GM12878 (cell line): ENCODE measurements around the gene CD7. TPM values are rescaled to one million over a fixed set of nuclear protein-coding genes. Genes with fewer than 3 reads are reported as not detected.

Experiments
- ATF3 ChIP-seq: IDR thresholded peaks from 2 replicates; pipeline ENCODE4 v1.6.1; 2011; ENCODE audit warnings: low read depth, mild to moderate bottlenecking, low read length, moderate library complexity, borderline replicate concordance; ENCODE audit errors: extremely low read depth
- BACH1 ChIP-seq: fragments of 450-650 bp; IDR thresholded peaks from 2 replicates; pipeline ENCODE4 v1.6.1; 2017; ENCODE audit warnings: mild to moderate bottlenecking, borderline replicate concordance
- CBX5 ChIP-seq: sonication (generic); IDR thresholded peaks from 2 replicates; pipeline ENCODE4 v1.6.1; 2016; ENCODE audit warnings: low read depth, moderate library complexity, mild to moderate bottlenecking, inconsistent platforms
- CEBPZ ChIP-seq: fragments of 150-350 bp; IDR thresholded peaks from 2 replicates; pipeline ENCODE4 v1.6.1; 2016; ENCODE audit warnings: low read depth, low read length
- EGR1 ChIP-seq, 2 experiments: IDR thresholded peaks; 1 replicate in 1 of 2; 2 replicates in 1 of 2; pipeline ENCODE4 v1.6.1; 2011 to 2012; ENCODE audit warnings: low read depth in 2 of 2, low read length in 2 of 2, borderline replicate concordance in 1 of 2, mild to moderate bottlenecking in 1 of 2, moderate library complexity in 1 of 2
- FOXM1 ChIP-seq: IDR thresholded peaks from 2 replicates; pipeline ENCODE4 v1.6.1; 2012; ENCODE audit warnings: low read depth, mild to moderate bottlenecking, inconsistent platforms, low read length, moderate library complexity
- IRF3 ChIP-seq: fragments of 450-650 bp; IDR thresholded peaks from 2 replicates; pipeline ENCODE4 v1.6.1; 2014; ENCODE audit warnings: mild to moderate bottlenecking
- JUND ChIP-seq: IDR thresholded peaks from 2 replicates; pipeline ENCODE4 v1.6.1; 2012; ENCODE audit warnings: low read depth, mild to moderate bottlenecking, low read length, improper control_type of control experiment, moderate library complexity
- MLLT1 ChIP-seq: fragments of 450-650 bp; IDR thresholded peaks from 2 replicates; pipeline ENCODE4 v1.6.1; 2016; ENCODE audit warnings: mild to moderate bottlenecking
- NFXL1 ChIP-seq: fragments of 450-650 bp; IDR thresholded peaks from 2 replicates; pipeline ENCODE4 v1.6.1; 2017; ENCODE audit warnings: antibody characterized with exemption, mild to moderate bottlenecking, borderline replicate concordance
- NRF1 ChIP-seq: conservative IDR thresholded peaks from 2 replicates; pipeline ENCODE4 v1.6.1; 2011; ENCODE audit warnings: mild to moderate bottlenecking, low read depth, low read length, improper control_type of control experiment
- PAX5 ChIP-seq: IDR thresholded peaks from 2 replicates; pipeline ENCODE4 v1.6.1; 2011; ENCODE audit warnings: low read depth, low read length, borderline replicate concordance
- PBX3 ChIP-seq: IDR thresholded peaks from 2 replicates; pipeline ENCODE4 v1.6.1; 2011; ENCODE audit warnings: mild to moderate bottlenecking, low read depth, low read length, moderate library complexity; ENCODE audit not compliant: insufficient replicate concordance
- RELB ChIP-seq: fragments of 450-650 bp; IDR thresholded peaks from 2 replicates; pipeline ENCODE4 v1.6.1; 2017; ENCODE audit warnings: low read depth, mild to moderate bottlenecking, moderate library complexity
- SP1 ChIP-seq: IDR thresholded peaks from one replicate; pipeline ENCODE4 v1.6.1; 2011; ENCODE audit warnings: low read depth, low read length
- SUPT20H ChIP-seq: IDR thresholded peaks from 2 replicates; pipeline ENCODE4 v1.6.1; 2011; ENCODE audit warnings: low read depth, mild to moderate bottlenecking, low read length, moderate library complexity, borderline replicate concordance; ENCODE audit not compliant: control insufficient read depth
- TBL1XR1 ChIP-seq: IDR thresholded peaks from 2 replicates; pipeline ENCODE4 v1.6.1; 2012; ENCODE audit warnings: low read depth, low read length, improper control_type of control experiment
- USF2 ChIP-seq: IDR thresholded peaks from 2 replicates; pipeline ENCODE4 v1.6.1; 2011; ENCODE audit warnings: low read depth, low read length, improper control_type of control experiment, borderline replicate concordance
- polyA plus RNA-seq, 11 experiments: library from polyadenylated mRNA; depleted of rRNA in 4 of 11; unstranded in 6 of 11; stranded (reverse) in 5 of 11; fragments of >200 nt; fragmentation: Nextera tagmentation in 4 of 11; fragmentation: Illumina TruSeq in 1 of 11; extraction: Ambion mirVana in 4 of 11; extraction: Trizol in 1 of 11; gene quantifications; 1 replicate in 1 of 11; 2 replicates in 10 of 11; pipeline versions ENCODE4 v1.2.1 to v1.2.3, GENCODE V29; 2011 to 2016; ENCODE audit warnings: inconsistent platforms in 2 of 11, missing spikeins in 2 of 11, low read depth in 1 of 11
- total RNA-seq, 4 experiments: library from RNA; depleted of rRNA in 3 of 4; stranded (reverse); fragments of >200 nt in 3 of 4; fragmentation: Illumina TruSeq in 1 of 4; extraction: Trizol in 1 of 4; gene quantifications; 2 replicates each; pipeline versions ENCODE4 v1.2.1 to v1.2.3, GENCODE V29; 2013 to 2021

The CD7 gene
- total and polyA plus RNA-seq, 10 of the 15 experiments (the other 5 are each of a cell fraction or from before 2014, with no cell fraction given) = 0.33 TPM; not detected in 9

GRCh38 chr17:82350182-82351030 is 33.0 kb upstream of the CD7 start (continued):
- no peak for TF ChIP-seq CEBPZ
- TF ChIP-seq MLLT1 = peak; percentile 95
- TF ChIP-seq BACH1 = no peak
- TF ChIP-seq PBX3 = no peak
- no peak for TF ChIP-seq SP1
- no peak for TF ChIP-seq JUND
- TF ChIP-seq NRF1 = no peak
- TF ChIP-seq TBL1XR1 = no peak
- no peak for TF ChIP-seq RELB
- no peak for TF ChIP-seq NFXL1
- TF ChIP-seq PAX5 = no peak
- no peak for TF ChIP-seq IRF3
- no peak for TF ChIP-seq USF2
- no peak for TF ChIP-seq SUPT20H
- TF ChIP-seq CBX5 = no peak
- no peak for TF ChIP-seq FOXM1
- TF ChIP-seq ATF3 = no peak
- TF ChIP-seq EGR1 (IDR thresholded peaks at IDR 0.05; ENCODE audit: borderline replicate concordance in 1 of 2, low read depth in 2 of 2, low read length in 2 of 2) = no peak
